T-cell (primary cell): ENCODE measurements around the gene ZNF142. TPM values are rescaled to one million over a fixed set of nuclear protein-coding genes. Genes with fewer than 3 reads are reported as not detected.

Experiments used
- ATAC-seq, 4 experiments: fragments of 200-7000 bp in 3 of 4; fragments of 150-1000 bp in 1 of 4; cut with Tn5 transposase; replicated peaks in 1 of 4; 1 replicate in 3 of 4; 2 replicates in 1 of 4; pipeline ENCODE4 v1.10.0; 2021; ENCODE audit warnings: moderate library complexity in 3 of 4, mild to moderate bottlenecking in 2 of 4, moderate number of reproducible peaks in 1 of 4
- CTCF ChIA-PET, 2 donors: fragments of 300-600 bp; sonication (Branson Sonifier 250); formaldehyde crosslinking; loops; one replicate each; lab custom pipeline; 2022; ENCODE audit warnings: antibody characterized with exemption in 2 of 2; lab: Charles Lee
- POLR2A ChIA-PET, 2 donors: fragments of 300-600 bp; sonication (Branson Sonifier 250); formaldehyde crosslinking; loops; one replicate each; lab custom pipeline; 2022; ENCODE audit warnings: antibody characterized with exemption in 2 of 2; lab: Charles Lee
- DNase-seq, 35 experiments: peaks; one replicate each; pipeline versions ENCODE4 v3.0.0 to v3.0.0-alpha.2; 2013 to 2023
- H3K27ac ChIP-seq: one replicate; pipeline ENCODE4 v1.5.1; 2013; ENCODE audit warnings: low read length
- H3K27me3 ChIP-seq, 2 experiments: replicated peaks in 1 of 2; 1 replicate in 1 of 2; 2 replicates in 1 of 2; pipeline versions ENCODE4 v1.6.1 to v1.7.0; 2013; ENCODE audit warnings: low read length in 1 of 2, mixed read lengths in 1 of 2; ENCODE audit not compliant: control insufficient read depth in 2 of 2, insufficient read depth in 2 of 2; ENCODE audit errors: extremely low read depth in 1 of 2
- H3K36me3 ChIP-seq, 2 donors: 1 replicate in 1 of 2; 2 replicates in 1 of 2; pipeline versions ENCODE4 v1.6.1 to v1.7.0; 2013; ENCODE audit warnings: low read length in 1 of 2; ENCODE audit not compliant: control insufficient read depth in 2 of 2, insufficient read depth in 1 of 2; ENCODE audit errors: extremely low read depth in 1 of 2
- H3K4me1 ChIP-seq, 2 experiments: 1 replicate in 1 of 2; 2 replicates in 1 of 2; pipeline versions ENCODE4 v1.6.1 to v1.7.0; 2013; ENCODE audit warnings: low read length in 2 of 2, mixed read lengths in 1 of 2; ENCODE audit not compliant: insufficient read depth in 2 of 2, control insufficient read depth in 1 of 2; ENCODE audit errors: extremely low read depth in 1 of 2
- H3K4me3 ChIP-seq, 2 donors: 1 replicate in 1 of 2; 2 replicates in 1 of 2; pipeline versions ENCODE4 v1.5.1 to v1.7.0; 2013; ENCODE audit warnings: mild to moderate bottlenecking in 2 of 2, low read length in 1 of 2, moderate library complexity in 1 of 2; ENCODE audit not compliant: control insufficient read depth in 1 of 2; ENCODE audit errors: extremely low read depth in 1 of 2
- H3K9me3 ChIP-seq: 2 replicates; pipeline ENCODE4 v1.7.0; 2013
- H3K27ac Mint-ChIP-seq, 2 donors: one replicate each; pipeline ENCODE4 v1.8.0; 2020 to 2021; ENCODE audit warnings: mild to moderate bottlenecking in 2 of 2, mixed read lengths in 2 of 2
- H3K27me3 Mint-ChIP-seq, 2 donors: one replicate each; pipeline ENCODE4 v1.8.0; 2021 to 2022; ENCODE audit warnings: mixed read lengths in 2 of 2
- H3K36me3 Mint-ChIP-seq: one replicate; pipeline ENCODE4 v1.8.0; 2021; ENCODE audit warnings: mixed read lengths
- H3K4me1 Mint-ChIP-seq, 3 donors: one replicate each; pipeline ENCODE4 v1.8.0; 2020 to 2022; ENCODE audit warnings: mixed read lengths in 3 of 3, mild to moderate bottlenecking in 1 of 3
- H3K4me3 Mint-ChIP-seq, 3 donors: one replicate each; pipeline ENCODE4 v1.8.0; 2020 to 2022; ENCODE audit warnings: mild to moderate bottlenecking in 3 of 3, mixed read lengths in 3 of 3, moderate library complexity in 3 of 3
- H3K9me3 Mint-ChIP-seq, 3 donors: one replicate each; pipeline ENCODE4 v1.8.0; 2020 to 2022; ENCODE audit warnings: mixed read lengths in 3 of 3
- WGBS: methylation state at CpG from one replicate; pipeline ENCODE4 v1.1.5; 2013; ENCODE audit warnings: missing lambda C conversion rate; ENCODE audit not compliant: insufficient coverage; 5-methylcytosine and 5-hydroxymethylcytosine counted together
- total RNA-seq, 35 experiments: library from RNA in 6 of 35; stranded (reverse) in 6 of 35; fragments of 120-200 nt in 1 of 35; gene quantifications; one replicate each; pipeline versions ENCODE4 v1.2.1 to v1.2.4 and lab custom pipeline; 2013 to 2026

The ZNF142 gene
- total RNA-seq, 5 donors from 2014 or later (not counting 1 experiment from before 2014, with no cell fraction given), result 38.1 to 65.0 (median 58.7) TPM

DNA sequence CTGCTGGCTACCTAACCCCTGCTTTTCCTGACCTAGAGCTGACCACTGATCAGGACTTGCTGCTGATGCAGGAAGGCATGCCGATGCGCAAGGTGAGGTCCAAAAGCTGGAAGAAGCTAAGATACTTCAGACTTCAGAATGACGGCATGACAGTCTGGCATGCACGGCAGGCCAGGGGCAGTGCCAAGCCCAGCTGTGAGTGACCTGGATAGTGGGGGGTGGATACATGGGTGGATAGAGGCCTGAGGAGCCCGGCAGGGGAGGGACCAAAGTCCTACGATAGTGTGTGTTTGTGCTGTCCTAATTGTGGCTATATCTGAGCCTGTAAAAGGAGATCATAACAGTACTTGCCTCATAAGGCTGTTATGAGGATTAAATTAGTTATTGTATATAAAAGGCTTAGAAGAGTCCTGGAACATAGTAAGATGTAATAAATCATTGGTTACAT lies 43.5 kb downstream of the ZNF142 start:
- ChIA-PET CTCF (no interaction called here), POLR2A (no interaction called here)
- Mint-ChIP-seq H3K27me3 (no peaks in the 10 kb centered on the region), H3K27ac (no peak overlapping the region), H3K4me1 (no peaks in the 10 kb centered on the region), H3K4me3 (no peak overlapping the region), H3K36me3 (no peaks in the 10 kb centered on the region), H3K9me3 (no peaks in the 10 kb centered on the region)
- H3K9me3 ChIP-seq, result no peaks in the 10 kb centered on the region
- H3K36me3 ChIP-seq, result no peaks in the 10 kb centered on the region
- H3K27ac ChIP-seq, result no peak overlapping the region
- no peaks in the 10 kb centered on the region for H3K4me1 ChIP-seq
- no peak for ATAC-seq
- DNase-seq, result no peak
- peaks cover 0 to 9% of the 10 kb centered on the region in 2 experiments for H3K27me3 ChIP-seq
- no peak overlapping the region for H3K4me3 ChIP-seq
- WGBS, result 91% methylated on average over 6 of the region's 6 CpGs

DNA sequence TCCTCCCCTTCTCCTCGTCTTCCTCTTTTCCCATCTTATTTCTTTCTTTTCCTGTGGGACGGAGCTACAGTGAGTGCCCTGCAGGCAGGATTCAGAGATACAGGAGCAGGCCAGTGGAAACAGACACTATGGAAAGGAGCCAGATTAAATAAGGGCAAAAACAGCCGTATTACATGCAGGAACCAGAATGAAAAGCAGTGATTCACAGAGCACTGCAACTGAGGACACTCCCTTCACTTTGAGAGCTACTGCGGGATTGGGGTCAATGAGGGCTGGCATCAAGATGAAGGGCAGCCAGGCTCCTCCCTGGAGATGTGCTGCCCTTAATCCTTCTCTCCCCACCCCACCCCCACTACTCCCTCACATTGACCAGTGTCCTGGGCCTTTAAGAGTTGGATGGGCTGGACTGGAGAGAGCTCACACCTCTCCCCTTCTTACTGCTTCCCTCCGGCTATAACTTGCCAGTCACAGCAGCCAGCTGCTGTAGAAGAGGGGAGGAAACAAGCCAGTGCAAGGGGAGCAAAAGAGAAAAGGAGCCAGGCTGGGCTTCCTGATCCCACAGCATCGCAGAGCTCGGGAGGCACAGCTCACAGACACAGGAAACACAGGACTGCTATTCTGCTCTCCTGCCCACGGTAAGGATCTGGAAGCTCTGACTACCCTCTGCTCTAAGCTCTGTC lies 51.8 kb downstream of the ZNF142 start, which contains the start of gene PLCD4:
TSS of gene PLCD4 (plus strand) at position 464 of the 680 bp plus-strand sequence. CDS start 7,841 bp downstream, outside the sequence.
- peaks cover 14 to 16% of the 10 kb centered on the region in 2 donors for H3K27me3 Mint-ChIP-seq
- DNase-seq (no peak), ATAC-seq (no peak)
- no peaks in the 10 kb centered on the region for H3K9me3 Mint-ChIP-seq
- Histone ChIP-seq H3K4me1 (no peaks in the 10 kb centered on the region), H3K27me3 (peaks cover 0 to 14% of the 10 kb centered on the region in 2 experiments), H3K27ac (no peak within 1 kb of the TSS), H3K4me3 (no peak within 1 kb of the TSS), H3K9me3 (no peaks in the 10 kb centered on the region), H3K36me3 (no peaks in the 10 kb centered on the region)
- no peak within 1 kb of the TSS for H3K27ac Mint-ChIP-seq
- ChIA-PET POLR2A (no interaction called here), CTCF (no interaction called here)
- WGBS, result 45% methylated on average over 6 of the region's 8 CpGs
- H3K4me3 Mint-ChIP-seq, result no peak within 1 kb of the TSS
- no peaks in the 10 kb centered on the region for H3K4me1 Mint-ChIP-seq
- no peaks in the 10 kb centered on the region for H3K36me3 Mint-ChIP-seq

DNA sequence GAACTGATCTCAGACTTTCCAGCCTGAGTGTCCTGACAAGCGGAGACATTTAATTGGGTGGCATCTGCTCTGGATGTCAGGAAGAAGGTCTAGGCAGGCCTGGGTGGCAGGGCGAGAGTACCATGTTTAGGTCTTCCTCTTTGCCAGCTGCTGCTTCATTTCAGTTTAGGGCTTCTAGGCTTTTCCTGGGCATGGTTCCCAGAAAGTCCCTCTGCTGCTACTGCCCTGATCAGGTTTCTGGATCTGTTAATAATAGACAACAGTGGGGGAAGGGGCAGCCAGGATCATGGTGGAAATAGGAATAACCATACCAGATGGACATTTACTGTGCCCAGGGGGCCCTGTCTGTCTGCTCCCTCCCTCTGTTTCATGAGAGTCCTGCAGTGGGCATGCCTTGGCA lies 54.0 kb downstream of the ZNF142 start:
- DNase-seq (no peak), ATAC-seq (no peak)
- H3K27me3 Mint-ChIP-seq, result peaks cover 14 to 16% of the 10 kb centered on the region in 2 donors
- Histone ChIP-seq H3K27ac (no peak overlapping the region), H3K36me3 (no peaks in the 10 kb centered on the region), H3K4me1 (no peaks in the 10 kb centered on the region), H3K27me3 (peaks cover 0 to 10% of the 10 kb centered on the region in 2 experiments), H3K9me3 (no peaks in the 10 kb centered on the region), H3K4me3 (no peak overlapping the region)
- POLR2A ChIA-PET, result no interaction called here
- H3K4me3 Mint-ChIP-seq, result no peak overlapping the region
- CTCF ChIA-PET, result no interaction called here
- H3K36me3 Mint-ChIP-seq, result no peaks in the 10 kb centered on the region
- H3K27ac Mint-ChIP-seq, result no peak overlapping the region
- no peaks in the 10 kb centered on the region for H3K4me1 Mint-ChIP-seq
- no peaks in the 10 kb centered on the region for H3K9me3 Mint-ChIP-seq
- 94% methylated on average over 2 of the region's 2 CpGs for WGBS

Other genes starting within 250 kb of the ZNF142 start
- under 1 TPM; 0.23 to 0.67 (median 0.51) TPM for gene VIL1, start 240.5 kb downstream of the ZNF142 start, total RNA-seq
- gene USP37, start 91.3 kb downstream of the ZNF142 start, total RNA-seq, result 10 to 100 TPM; 19.5 to 28.8 (median 22.9) TPM
- gene CNOT9, start 90.8 kb downstream of the ZNF142 start, total RNA-seq, result 10 to 100 TPM; 44.1 to 64.2 (median 50.2) TPM
- gene PLCD4, start 51.7 kb downstream of the ZNF142 start, total RNA-seq, result under 1 TPM; 0.38 to 0.90 (median 0.64) TPM
- 10 to 100 TPM; 31.4 to 71.1 (median 54.2) TPM for gene BCS1L, start 60 bp upstream of the ZNF142 start, total RNA-seq
- 10 to 100 TPM; 15.6 to 33.1 (median 29.0) TPM for gene RNF25, start 12.4 kb upstream of the ZNF142 start, total RNA-seq
- gene STK36, start 12.5 kb upstream of the ZNF142 start, total RNA-seq, result 10 to 100 TPM; 19.7 to 23.6 (median 22.4) TPM
- gene TTLL4, start 51.2 kb upstream of the ZNF142 start, total RNA-seq, result 10 to 100 TPM; 16.9 to 29.6 (median 24.4) TPM
- under 1 TPM in 4 of 5 donors, not detected in 1; 0.50 to 0.89 (median 0.58) TPM for gene CYP27A1, start 122.5 kb upstream of the ZNF142 start, total RNA-seq
- not detected for gene PRKAG3, start 172.2 kb upstream of the ZNF142 start, total RNA-seq
- gene WNT6, start 200.2 kb upstream of the ZNF142 start, total RNA-seq, result under 1 TPM in 2 of 5 donors, not detected in 3; 0.13 to 0.20 TPM
- 10 to 100 TPM in 1 of 5 donors, 1 to 10 TPM in 4; 3.1 to 10.7 (median 6.1) TPM for gene WNT10A, start 221.2 kb upstream of the ZNF142 start, total RNA-seq